Gastrocnemius medialis (tissue), 4 donors: ENCODE measurements around the gene PRKG1. TPM values are rescaled to one million over a fixed set of nuclear protein-coding genes. Genes with fewer than 3 reads are reported as not detected.
"Not testable (repeated sequence)": the region's sequence is repeated elsewhere in the genome, so short reads cannot be mapped to it uniquely, and the experiment has no call there.

Experiments
- ATAC-seq, 2 donors: fragments of 150-250 bp; one replicate each; pipeline ENCODE4 v1.9.1; 2016
- DNase-seq, 2 donors: peaks; one replicate each; pipeline ENCODE4 v3.0.0-alpha.2; 2019
- H3K27ac ChIP-seq, 4 donors: fragments of 200-600 bp; sonication (generic); 1 replicate in 1 of 4; 2 replicates in 3 of 4; pipeline ENCODE4 v1.5.1; 2016 to 2018; ENCODE audit warnings: mild to moderate bottlenecking in 2 of 4, moderate library complexity in 1 of 4
- H3K27me3 ChIP-seq, 3 donors: fragments of 200-600 bp; sonication (generic) in 2 of 3; 1 replicate in 1 of 3; 2 replicates in 2 of 3; pipeline versions ENCODE4 v1.5.1 to v1.6.0; 2016 to 2019; ENCODE audit warnings: mild to moderate bottlenecking in 1 of 3, moderate library complexity in 1 of 3
- H3K36me3 ChIP-seq, 2 donors: fragments of 200-600 bp; sonication (generic) in 1 of 2; one replicate each; pipeline ENCODE4 v1.5.1; 2017 to 2018
- H3K4me1 ChIP-seq, 2 donors: fragments of 200-600 bp; sonication (generic) in 1 of 2; one replicate each; pipeline ENCODE4 v1.5.1; 2016 to 2017; ENCODE audit warnings: mild to moderate bottlenecking in 2 of 2
- H3K4me3 ChIP-seq, 4 donors: fragments of 200-600 bp; sonication (generic) in 3 of 4; 1 replicate in 1 of 4; 2 replicates in 3 of 4; pipeline ENCODE4 v1.5.1; 2016 to 2019; ENCODE audit warnings: mild to moderate bottlenecking in 2 of 4
- H3K9me3 ChIP-seq, 3 donors: fragments of 200-600 bp; sonication (generic) in 2 of 3; 1 replicate in 1 of 3; 2 replicates in 2 of 3; pipeline ENCODE4 v1.5.1; 2016 to 2019
- POLR2A ChIP-seq, 2 donors: fragments of 450-650 bp; IDR thresholded peaks; one replicate each; pipeline ENCODE4 v1.6.1; 2017; ENCODE audit warnings: antibody characterized with exemption in 2 of 2, mild to moderate bottlenecking in 2 of 2, moderate library complexity in 2 of 2
- in situ Hi-C, 4 donors: fragments of 200-750 bp; cut with MboI; loops; one replicate each; pipeline versions ENCODE4 v1.15.0 to v1.8.0; 2017; ENCODE audit warnings: low sequenced_read_pairs in 4 of 4
- intact Hi-C: fragments of 100-400 bp; cut with DNase I; formaldehyde crosslinking; loops from one replicate; pipeline ENCODE4 v1.15.1; 2023; ENCODE audit warnings: low total_unique reads
- total RNA-seq, 4 donors: library from RNA; depleted of rRNA; stranded (reverse); fragments of >200 nt; gene quantifications; one replicate each; pipeline versions ENCODE4 v1.1.0 to v1.2.3, GENCODE V29; 2016
- TF ChIP-seq, protein P1 (sequence below), 5 experiments: fragments of 450-650 bp in 3 of 5; fragments of 200-600 bp in 2 of 5; sonication (generic) in 2 of 5; IDR thresholded peaks in 4 of 5; conservative IDR thresholded peaks in 1 of 5; 1 replicate in 4 of 5; 2 replicates in 1 of 5; pipeline ENCODE4 v1.5.1; 2016 to 2019; ENCODE audit warnings: antibody characterized with exemption in 5 of 5, mild to moderate bottlenecking in 3 of 5, moderate library complexity in 3 of 5

The PRKG1 gene
- total RNA-seq, 4 donors from 2014 or later = 10.4 to 39.4 (median 25.1) TPM

DNA sequence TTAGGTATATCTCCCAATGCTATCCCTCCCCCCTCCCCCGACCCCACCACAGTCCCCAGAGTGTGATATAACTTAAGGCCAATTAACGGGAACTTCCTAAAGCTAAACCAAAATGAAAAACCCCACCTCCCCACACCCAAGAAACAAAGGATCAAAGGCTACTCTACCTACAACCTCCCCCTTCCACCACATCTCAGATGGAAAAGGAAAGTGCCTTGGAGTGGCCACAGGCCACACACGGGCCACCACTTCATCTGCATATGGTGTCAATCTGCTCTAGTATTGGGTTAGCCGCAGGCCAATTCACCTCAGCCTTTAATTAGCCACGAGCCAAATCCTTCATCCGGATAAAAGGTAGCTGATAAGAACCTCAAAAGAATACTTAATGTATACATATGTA lies 605.6 kb downstream of the PRKG1 start:
- peaks cover 0 to 16% of the 10 kb centered on the region in 2 donors for H3K4me1 ChIP-seq
- no peak for DNase-seq
- no peak overlapping the region for H3K4me3 ChIP-seq
- H3K27me3 ChIP-seq = no peaks in the 10 kb centered on the region
- ATAC-seq = no peak
- H3K9me3 ChIP-seq = no peaks in the 10 kb centered on the region
- H3K27ac ChIP-seq = no peak overlapping the region
- H3K36me3 ChIP-seq = no peaks in the 10 kb centered on the region
- TF ChIP-seq POLR2A (IDR thresholded peaks at IDR 0.05) = no peak
- TF ChIP-seq, protein P1, sequence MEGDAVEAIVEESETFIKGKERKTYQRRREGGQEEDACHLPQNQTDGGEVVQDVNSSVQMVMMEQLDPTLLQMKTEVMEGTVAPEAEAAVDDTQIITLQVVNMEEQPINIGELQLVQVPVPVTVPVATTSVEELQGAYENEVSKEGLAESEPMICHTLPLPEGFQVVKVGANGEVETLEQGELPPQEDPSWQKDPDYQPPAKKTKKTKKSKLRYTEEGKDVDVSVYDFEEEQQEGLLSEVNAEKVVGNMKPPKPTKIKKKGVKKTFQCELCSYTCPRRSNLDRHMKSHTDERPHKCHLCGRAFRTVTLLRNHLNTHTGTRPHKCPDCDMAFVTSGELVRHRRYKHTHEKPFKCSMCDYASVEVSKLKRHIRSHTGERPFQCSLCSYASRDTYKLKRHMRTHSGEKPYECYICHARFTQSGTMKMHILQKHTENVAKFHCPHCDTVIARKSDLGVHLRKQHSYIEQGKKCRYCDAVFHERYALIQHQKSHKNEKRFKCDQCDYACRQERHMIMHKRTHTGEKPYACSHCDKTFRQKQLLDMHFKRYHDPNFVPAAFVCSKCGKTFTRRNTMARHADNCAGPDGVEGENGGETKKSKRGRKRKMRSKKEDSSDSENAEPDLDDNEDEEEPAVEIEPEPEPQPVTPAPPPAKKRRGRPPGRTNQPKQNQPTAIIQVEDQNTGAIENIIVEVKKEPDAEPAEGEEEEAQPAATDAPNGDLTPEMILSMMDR (IDR thresholded peaks at IDR 0.05 in 4 of 5, conservative IDR thresholded peaks at IDR 0.05 in 1 of 5) = no peak
- in situ Hi-C loops (no loop called here), intact Hi-C loops (no loop called here)

GRCh38 chr10:51683031-51683691 lies 608.9 kb downstream of the PRKG1 start:
- Histone ChIP-seq H3K27me3 (no peaks in the 10 kb centered on the region), H3K4me1 (peaks cover 0 to 16% of the 10 kb centered on the region in 2 donors), H3K36me3 (no peaks in the 10 kb centered on the region), H3K4me3 (no peak overlapping the region), H3K27ac (no peak overlapping the region), H3K9me3 (no peaks in the 10 kb centered on the region)
- in situ Hi-C loops (no loop called here), intact Hi-C loops (no loop called here)
- DNase-seq (no peak), ATAC-seq (no peak)
- TF ChIP-seq POLR2A (IDR thresholded peaks at IDR 0.05) = no peak
- TF ChIP-seq, protein P1 (IDR thresholded peaks at IDR 0.05 in 4 of 5, conservative IDR thresholded peaks at IDR 0.05 in 1 of 5) = no peak

DNA sequence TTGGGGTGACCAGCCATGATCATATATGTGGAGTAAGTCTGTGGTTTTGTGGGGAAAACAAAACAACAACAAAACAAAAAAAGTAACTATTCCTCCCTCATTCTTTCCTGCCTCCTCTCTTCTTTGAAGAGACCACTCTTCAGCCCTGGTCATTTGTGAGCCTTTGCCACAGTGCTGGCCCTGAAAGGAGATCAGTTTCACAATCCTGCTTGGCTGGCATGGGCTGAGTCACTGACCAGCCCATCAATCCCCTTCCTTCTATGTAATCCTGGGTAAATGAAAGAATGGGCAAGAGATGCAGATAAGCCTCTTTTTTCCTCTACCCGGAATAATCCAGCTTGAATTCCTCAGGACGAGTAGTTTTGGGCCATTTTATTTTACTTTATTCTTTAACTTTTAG lies 611.5 kb downstream of the PRKG1 start:
- no peak for TF ChIP-seq POLR2A (IDR thresholded peaks at IDR 0.05)
- TF ChIP-seq, protein P1 (IDR thresholded peaks at IDR 0.05 in 4 of 5, conservative IDR thresholded peaks at IDR 0.05 in 1 of 5) = no peak
- intact Hi-C loops = no loop called here
- H3K9me3 ChIP-seq = no peaks in the 10 kb centered on the region
- no peaks in the 10 kb centered on the region for H3K27me3 ChIP-seq
- no peaks in the 10 kb centered on the region for H3K36me3 ChIP-seq
- no peak overlapping the region for H3K27ac ChIP-seq
- in situ Hi-C loops = no loop called here
- DNase-seq (no peak), ATAC-seq (no peak)
- peaks cover 0 to 16% of the 10 kb centered on the region in 2 donors for H3K4me1 ChIP-seq
- H3K4me3 ChIP-seq = no peak overlapping the region

DNA sequence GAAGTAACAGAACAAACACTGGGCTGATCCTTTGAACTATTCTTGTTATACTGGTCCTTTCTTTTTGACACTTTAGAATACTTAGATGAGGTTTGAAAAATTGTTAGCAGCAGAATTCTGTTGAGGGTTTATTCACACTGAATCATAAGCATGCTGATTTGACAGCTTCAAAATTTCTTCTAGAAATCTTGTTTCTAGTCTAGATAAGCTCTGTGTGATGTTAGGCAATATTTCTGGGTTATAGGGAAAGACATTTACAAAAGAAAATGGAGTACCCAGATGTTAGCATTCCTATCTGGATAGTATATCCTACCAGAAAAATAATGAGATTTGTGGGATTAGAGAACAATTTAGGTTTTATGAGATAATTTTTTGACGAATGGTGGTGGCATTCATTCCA lies 613.0 kb downstream of the PRKG1 start:
- Histone ChIP-seq H3K4me3 (no peak overlapping the region), H3K9me3 (no peaks in the 10 kb centered on the region), H3K27me3 (no peaks in the 10 kb centered on the region), H3K36me3 (no peaks in the 10 kb centered on the region), H3K4me1 (peaks cover 0 to 11% of the 10 kb centered on the region in 2 donors), H3K27ac (no peak overlapping the region)
- TF ChIP-seq POLR2A (IDR thresholded peaks at IDR 0.05) = no peak
- TF ChIP-seq, protein P1 (IDR thresholded peaks at IDR 0.05 in 4 of 5, conservative IDR thresholded peaks at IDR 0.05 in 1 of 5) = no peak
- intact Hi-C loops = no loop called here
- no peak for ATAC-seq
- no peak for DNase-seq
- in situ Hi-C loops = no loop called here

GRCh38 chr10:51688826-51689225 lies 614.5 kb downstream of the PRKG1 start:
- H3K4me1 ChIP-seq, in situ Hi-C loops, H3K27me3 ChIP-seq, ATAC-seq, H3K27ac ChIP-seq, DNase-seq, intact Hi-C loops, H3K4me3 ChIP-seq, H3K9me3 ChIP-seq, H3K36me3 ChIP-seq: not testable (repeated sequence)
